HUES6 (cell line): Measurements from ENCODE around the gene TAGLN2.

Source experiments
- H3K27ac ChIP-seq: 2 replicates; pipeline ENCODE4 v1.7.0; 2013; ENCODE audit warnings: low read depth, mild to moderate bottlenecking, low read length, inconsistent platforms
- H3K27me3 ChIP-seq: 2 replicates; pipeline ENCODE4 v1.6.1; 2013; ENCODE audit warnings: low read length; ENCODE audit not compliant: control insufficient read depth, insufficient read depth
- H3K36me3 ChIP-seq: 2 replicates; pipeline ENCODE4 v1.6.1; 2013; ENCODE audit warnings: low read length; ENCODE audit not compliant: control insufficient read depth, insufficient read depth
- H3K4me1 ChIP-seq: 2 replicates; pipeline ENCODE4 v1.6.1; 2013; ENCODE audit warnings: low read length; ENCODE audit not compliant: control insufficient read depth, insufficient read depth
- H3K4me3 ChIP-seq: 2 replicates; pipeline ENCODE4 v1.5.1; 2013; ENCODE audit warnings: low read depth, low read length
- H3K9ac ChIP-seq: one replicate; pipeline ENCODE4 v1.6.1; 2013; ENCODE audit warnings: mild to moderate bottlenecking, low read length
- H3K9me3 ChIP-seq: 2 replicates; pipeline ENCODE4 v1.6.1; 2013; ENCODE audit warnings: low read depth, low read length; ENCODE audit not compliant: control insufficient read depth, insufficient read depth

TAGLN2 gene

DNA sequence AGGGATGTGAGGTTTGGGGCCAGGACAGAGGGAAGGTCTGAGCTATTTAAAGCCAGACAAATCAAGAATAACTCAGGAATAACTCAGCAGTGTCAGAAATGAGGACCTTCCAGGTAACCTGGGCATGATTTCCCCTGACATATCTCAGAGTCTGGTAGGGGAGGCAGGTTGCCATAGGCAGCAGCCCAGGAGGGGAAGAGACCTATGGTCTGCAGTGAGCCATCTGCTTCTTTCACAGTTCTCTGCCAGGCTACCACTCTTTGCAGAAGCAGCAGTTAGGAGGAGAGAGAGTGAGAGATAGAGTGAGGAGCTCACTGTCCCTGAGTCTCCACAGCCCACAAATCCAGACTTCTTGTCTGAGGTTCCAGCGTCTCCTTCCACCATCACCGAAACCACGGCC, 56.5 kb downstream of the TAGLN2 start:
- no peak overlapping the region for H3K27ac ChIP-seq
- no peaks in the 10 kb centered on the region for H3K9me3 ChIP-seq
- H3K36me3 ChIP-seq, result no peaks in the 10 kb centered on the region
- H3K4me1 ChIP-seq, result peaks cover 16% of the 10 kb centered on the region
- 0 out of 2 replicates have a peak, but pooled peaks cover 5% of the 10 kb centered on the region for H3K27me3 ChIP-seq
- no peak overlapping the region for H3K9ac ChIP-seq
- H3K4me3 ChIP-seq, result no peak overlapping the region
